Fibroblast of skin of abdomen (primary cell): Measurements from ENCODE around the gene RAB30.
"Not testable (repeated sequence)": the region's sequence is repeated elsewhere in the genome, so short reads cannot be mapped to it uniquely, and the experiment has no call there.

ENCODE experiments used
- DNase-seq: peaks from one replicate; pipeline ENCODE4 v3.0.0-alpha.2; 2013

Gene RAB30

DNA sequence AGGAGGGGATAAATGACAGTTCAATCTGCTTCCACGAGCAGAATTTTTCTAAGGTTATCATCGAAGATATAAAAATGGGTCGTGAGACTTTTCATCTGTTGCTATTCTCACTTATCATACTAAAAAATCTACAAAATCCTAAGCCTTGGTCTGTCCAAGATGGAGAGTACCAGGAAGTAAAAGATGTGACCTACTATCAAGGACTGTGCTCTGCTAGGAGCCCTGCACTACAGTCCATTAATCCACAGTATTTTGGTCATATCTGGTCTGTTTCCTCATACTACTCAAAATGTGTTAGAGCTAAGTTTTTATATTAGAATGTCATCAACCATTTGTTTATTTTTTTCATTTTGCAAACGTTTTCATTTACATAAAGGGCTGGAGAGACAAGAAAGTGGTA is 90.8 kb downstream of the RAB30 start:
- no peak for DNase-seq

DNA sequence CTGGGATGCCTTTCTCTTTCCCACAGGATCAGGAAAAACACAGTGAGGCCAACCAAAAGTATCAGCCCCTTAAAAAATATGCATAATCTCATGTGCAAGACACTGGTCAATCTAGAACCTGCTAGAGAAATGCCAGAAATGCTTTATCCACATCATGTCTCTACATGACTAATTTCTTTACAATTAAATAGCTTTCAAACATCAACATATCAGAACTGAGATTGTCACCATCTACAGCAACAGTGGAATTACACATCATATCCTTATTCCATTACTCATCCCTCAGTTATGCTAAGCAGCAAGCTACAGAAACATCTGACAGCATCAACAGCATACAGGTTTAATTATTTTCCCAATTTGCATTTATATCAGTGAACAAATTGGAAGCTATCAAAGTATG is 91.4 kb downstream of the RAB30 start:
- DNase-seq, result peak; percentile 88

DNA sequence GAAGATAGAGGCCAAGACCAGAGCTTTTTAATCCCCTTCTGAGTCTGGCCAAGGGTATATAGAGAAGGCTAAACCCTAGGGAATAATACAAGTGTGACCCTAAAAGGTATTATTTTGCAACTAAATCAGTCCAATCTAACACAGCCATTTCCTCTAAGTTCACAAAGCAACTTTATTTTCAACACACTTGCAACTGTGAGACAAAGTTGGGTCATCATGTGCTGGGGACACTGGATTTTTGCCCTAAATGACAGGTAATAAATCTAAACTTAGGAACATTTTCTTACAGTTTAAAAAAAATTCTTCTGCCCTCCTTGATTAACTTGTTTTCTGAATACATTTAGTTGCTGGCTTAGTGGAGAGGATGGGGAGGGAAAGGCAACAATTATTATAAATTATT is 91.9 kb downstream of the RAB30 start:
- DNase-seq, result no peak

DNA sequence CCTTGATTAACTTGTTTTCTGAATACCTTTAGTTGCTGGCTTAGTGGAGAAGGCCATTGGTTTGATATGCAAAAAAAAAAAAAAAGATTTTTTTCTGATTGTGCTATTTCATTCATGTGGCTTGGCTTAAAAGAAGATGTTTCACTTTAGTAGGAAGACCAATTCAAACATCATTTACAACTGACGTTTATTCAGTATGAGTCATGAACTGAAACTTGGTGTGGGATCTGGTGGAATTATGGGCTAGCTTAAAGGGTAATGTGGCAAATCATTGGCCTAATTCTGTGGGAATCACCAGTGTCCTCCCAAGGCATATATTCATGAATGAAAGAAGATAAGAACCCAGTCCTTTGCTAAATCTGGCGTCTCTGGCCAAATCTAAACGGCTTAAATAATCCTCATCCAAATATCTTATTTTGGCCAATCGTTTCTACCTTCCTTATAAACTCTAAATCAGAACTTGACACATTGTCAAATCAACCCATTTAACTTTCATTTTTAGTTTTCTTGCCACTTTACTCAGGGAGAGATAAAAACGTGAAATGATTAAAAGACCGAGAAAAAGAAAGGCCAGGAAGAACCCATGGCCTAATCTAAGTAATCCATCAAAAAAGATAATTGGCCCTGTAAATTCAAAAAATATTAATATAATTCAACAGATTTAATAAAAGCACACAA is 93.1 kb downstream of the RAB30 start:
- peak; percentile 83 for DNase-seq

DNA sequence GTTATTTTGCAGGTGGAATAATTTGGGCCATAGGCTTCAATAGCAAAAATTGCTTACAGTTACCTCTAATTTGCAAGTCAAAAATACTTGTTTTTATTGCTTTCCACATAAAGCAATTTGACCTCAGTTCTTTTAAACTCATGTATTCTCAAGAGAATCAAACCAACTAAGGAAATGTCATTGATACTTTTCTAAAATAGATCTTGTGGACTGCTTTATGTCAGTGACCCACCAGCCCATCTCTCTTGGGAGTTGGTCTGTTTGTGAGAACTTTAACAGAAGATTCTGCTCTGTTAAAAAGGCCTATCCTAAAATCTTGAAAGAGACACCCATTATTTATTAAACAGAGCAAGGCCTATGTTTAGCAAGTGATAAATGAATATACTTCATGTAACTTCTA is 94.9 kb downstream of the RAB30 start:
- DNase-seq, result no peak

DNA sequence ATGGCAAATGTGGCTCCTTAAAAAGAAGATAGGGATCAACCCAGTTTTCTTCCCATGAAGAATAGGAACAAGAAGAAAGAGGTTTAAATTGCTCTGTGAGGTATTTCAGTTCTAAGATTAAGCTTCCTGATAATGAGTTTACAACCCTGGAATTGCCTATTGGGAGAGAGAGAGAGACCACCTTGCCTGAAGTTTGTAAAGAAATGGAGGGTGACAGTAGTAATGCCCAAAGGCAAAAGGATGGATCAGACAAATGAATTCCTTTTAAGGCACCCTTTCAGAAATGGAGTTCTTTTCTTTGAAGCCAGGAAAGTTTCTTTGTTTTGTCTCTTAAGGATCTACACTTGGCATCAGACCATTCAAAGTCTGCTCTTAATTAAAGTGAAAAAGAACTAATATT is 95.8 kb downstream of the RAB30 start:
- DNase-seq, result no peak

DNA sequence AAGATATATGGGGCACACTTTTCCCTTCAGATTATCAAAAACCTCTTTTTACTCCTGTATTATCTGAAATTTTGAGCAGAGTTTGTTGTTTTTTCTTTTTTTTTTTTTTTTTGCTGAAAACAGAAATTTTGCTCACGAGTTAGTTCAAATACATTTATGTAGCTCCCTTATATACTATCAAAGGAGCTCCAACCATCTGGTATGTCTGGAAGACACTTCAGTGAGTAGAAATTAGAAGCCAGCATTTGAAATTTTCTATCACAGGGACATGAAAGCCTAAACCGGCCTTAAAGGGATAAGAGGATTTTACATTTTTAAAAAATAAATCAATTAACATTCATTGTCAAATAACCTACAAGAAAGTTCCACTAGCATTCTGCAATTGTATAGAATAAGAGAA is 96.8 kb downstream of the RAB30 start:
- no peak for DNase-seq

DNA sequence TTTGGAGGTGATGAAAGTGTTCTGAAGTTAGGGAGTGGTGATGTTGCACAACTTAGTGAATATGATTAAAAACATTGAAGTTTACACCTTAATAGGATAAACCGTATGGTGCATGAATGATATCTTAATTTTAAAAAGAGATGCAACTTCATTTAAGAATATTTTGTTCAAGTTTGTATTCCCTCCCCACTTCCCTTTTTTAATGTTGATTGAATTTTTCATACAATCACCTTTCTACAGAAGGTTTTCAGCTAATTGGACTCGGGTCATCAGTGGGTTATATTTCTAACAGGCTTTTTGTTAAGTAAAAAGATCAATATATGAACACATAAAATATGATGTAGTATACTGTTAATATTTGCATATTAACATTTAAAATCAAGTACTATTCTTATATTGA is 97.6 kb downstream of the RAB30 start:
- DNase-seq, result no peak

DNA sequence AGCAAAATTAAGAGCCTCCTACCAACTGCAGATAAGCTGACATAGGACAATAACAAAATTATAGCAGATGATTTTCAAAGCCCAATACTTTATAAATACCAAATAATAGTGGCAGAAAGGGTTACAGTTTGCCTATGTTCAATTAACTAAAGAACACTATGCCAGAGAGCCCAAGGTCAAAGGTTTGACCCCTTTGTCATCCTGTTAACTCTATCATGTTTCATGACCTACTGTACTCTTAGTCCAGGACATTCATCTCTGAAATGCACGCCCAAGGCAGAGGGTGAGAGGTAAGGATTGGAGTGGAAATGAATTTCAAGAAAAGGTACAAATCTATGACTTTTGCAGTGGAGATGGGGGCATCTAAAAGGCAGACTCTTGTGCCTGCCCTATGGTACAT is 99.6 kb downstream of the RAB30 start:
- DNase-seq, result no peak

DNA sequence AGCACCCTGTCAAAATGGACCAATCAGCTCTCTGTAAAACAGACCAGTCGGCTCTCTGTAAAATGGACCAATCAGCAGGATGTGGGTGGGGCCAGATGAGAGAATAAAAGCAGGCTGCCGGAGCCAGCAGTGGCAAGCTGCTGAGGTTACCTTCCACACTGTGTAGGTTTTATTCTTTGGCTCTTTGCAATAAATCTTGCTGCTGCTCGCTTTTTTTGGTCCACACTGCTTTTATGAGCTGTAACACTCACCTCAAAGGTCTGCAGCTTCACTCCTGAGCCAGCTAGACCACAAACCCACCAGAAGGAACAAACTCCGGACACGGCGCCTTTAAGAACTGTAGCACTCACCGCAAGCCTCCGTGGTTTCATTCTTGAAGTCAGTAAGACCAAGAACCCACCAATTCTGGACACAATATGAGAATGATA is 100.2 kb downstream of the RAB30 start:
- not testable (repeated sequence) for DNase-seq

DNA sequence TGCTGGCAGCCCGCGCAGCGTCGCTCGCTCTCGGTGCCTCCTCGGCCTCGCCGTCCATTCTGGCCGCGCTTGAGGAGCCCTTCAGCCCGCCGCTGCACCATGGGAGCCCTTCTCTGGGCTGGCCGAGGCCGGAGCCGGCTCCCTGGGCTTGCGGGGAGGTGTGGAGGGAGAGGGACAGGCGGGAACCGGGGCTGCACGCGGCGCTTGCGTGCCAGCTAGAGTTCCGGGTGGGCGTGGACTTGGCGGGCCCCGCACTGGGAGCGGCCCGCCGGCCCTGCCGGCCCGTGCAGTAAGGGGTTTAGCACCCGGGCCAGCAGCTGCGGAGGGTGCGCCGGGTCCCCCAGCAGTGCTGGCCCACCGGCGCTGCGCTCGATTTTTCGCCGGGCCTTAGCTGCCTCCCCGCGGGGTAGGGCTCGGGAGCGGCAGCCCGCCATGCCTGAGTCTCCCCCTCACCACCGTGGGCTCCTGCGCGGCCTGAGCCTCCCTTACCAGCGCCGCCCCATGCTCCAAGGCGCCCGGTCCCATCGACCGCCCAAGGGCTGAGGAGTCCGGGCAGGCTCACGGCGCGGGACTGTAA is 101.1 kb downstream of the RAB30 start:
- DNase-seq, result not testable (repeated sequence)

DNA sequence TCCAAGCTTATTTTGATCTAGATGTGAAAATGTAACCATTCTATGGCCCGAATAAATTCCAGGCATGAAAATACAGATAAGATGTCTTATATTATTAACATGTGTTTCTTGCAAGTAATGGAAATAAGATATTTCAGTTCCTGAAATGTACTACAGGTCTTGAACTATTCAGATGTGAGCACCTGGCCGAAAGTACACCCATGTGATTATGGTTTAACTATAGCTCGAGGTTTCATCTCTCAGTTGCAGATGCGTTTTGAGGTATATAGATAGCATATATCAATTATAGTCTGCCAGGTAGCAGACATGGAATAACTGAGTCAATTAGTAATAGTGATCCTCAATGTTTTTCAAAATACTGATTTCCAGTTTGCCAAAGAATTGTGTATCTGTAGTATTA is 101.9 kb downstream of the RAB30 start:
- no peak for DNase-seq

DNA sequence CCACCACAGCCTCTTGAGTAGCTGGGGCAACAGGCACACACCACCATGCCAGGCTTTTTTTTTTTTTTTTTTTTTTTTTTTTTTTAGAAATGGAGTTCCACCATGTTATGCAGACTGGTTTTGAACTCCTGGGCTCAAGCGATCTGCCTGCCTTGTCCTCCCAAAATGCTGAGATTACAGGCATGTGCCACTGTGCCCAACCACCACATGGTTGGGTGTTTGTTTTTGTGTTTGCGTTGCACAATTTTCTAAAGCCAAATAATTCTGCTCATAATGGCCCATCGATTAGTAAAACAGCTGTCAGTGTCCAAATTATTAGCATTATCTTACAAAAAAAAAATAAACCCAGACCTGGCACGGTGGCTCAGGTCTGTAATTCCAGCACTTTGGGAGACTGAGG is 104.3 kb downstream of the RAB30 start:
- no peak for DNase-seq

DNA sequence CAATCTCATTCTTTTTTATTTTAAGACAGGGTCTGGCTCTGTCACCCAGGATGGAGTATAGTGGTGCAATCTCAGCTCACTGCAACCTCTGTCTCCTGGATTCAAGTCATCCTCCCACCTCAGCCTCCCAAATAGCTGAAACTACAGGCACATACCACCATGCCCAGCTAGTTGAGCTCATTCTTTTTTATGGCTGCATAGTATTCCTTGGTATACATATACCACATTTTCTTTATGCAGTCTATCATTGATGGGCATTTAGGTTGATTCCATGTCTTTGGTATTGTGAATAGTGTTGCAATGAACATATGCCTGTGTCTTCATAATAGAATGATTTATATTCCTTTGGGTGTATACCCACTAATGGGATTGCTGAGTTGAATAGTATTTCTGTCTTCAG is 109.7 kb downstream of the RAB30 start:
- not testable (repeated sequence) for DNase-seq

DNA sequence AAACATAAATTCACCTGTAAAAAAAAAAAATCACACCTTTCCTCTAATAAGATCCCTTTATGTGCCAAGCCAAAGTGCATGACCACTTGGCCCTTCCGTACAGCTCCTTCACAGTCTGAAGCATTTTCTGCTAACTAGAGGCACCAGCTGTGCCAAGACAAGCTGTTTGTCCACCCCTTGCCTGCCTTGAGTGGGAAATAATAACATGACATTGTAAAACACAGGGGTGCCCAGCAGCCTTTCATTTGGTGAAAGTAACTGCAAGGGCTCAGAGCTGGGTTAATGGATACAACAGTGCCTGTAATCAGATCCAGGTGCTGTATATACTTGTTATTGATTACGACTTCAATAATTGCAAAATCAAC is 110.9 kb downstream of the RAB30 start:
- no peak for DNase-seq

DNA sequence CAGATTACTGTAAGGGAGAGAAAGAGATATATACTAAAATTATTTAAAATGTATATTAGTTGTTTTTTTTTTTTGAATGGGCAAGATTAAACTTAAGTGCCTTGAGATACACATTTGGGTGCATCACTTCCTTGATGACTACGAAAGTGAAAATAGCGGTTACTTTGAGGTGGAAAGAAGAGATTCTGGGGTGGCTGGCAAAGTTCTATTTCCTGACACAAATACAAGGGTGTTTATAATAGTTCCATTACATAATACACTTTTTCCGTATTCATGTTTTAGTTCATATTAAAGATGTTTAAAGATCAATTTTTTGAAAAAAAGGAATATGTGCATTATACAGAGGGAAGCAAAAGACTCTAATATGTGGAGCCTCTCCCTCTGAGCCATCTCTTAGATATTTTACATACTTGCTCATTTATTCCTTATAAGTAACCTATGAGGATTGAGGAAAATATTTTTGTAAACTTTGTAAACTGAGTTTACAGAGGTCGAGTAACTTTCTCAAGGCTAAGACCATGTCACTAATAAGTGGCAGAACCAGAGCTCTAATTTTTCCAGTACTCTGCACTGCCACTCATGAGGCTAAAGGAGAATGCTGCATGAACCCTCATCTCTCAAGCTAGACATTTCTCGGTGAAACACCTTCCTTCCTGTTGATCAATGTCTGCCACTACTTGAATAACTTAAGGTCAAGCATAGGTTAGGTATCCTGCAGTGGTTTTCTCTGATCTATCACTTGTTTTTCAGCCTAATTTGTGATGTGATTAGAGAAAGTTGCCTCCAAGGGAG is 111.5 kb downstream of the RAB30 start:
- no peak for DNase-seq

DNA sequence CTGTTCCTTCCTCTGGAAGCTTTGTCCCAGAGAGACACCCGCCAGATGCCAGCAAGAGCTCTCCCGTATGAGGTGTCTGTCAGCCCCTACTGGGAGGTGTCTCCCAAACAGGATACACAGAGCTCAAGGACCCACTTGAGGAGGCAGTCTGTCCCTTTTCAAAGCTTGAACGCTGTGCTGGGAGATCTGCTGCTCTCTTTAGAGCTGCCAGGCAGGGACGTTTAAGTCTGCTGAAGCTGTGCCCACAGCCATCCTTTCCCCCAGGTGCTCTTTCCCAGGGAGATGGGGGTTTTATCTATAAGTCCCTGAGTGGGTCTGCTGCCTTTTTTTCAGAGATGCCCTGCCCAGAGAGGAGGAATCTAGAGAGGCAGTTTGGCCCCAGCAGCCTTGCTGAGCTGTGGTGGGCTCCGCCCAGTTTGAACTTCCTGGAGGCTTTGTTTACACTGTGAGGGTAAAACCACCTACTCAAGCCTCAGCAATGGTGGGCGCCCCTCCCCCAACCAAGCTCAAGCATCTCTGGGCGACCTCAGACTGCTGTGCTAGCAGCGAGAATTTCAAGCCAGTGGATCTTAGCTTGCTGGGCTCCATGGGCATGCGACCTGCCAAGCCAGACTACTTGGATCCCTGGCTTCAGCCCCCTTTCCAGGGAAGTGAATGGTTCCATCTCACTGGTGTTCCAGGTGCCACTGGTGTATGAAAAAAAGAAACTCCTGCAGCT is 115.8 kb downstream of the RAB30 start:
- DNase-seq, result not testable (repeated sequence)

DNA sequence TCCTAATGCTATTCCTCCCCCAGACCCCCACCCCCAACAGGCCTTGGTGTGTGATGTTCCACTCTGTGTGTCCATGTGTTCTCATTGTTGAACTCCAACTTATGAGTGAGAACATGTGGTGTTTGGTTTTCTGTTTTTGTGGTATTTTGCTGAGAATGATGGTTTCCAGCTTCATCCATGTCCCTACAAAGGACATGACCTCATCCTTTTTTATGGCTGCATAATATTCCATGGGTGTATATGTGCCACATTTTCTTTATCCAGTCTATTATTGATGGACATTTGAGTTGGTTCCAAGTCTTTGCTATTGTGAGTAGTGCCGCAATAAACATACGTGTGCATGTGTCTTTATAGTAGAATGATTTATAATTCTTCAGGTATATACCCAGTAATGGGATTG is 121.2 kb downstream of the RAB30 start:
- DNase-seq, result not testable (repeated sequence)

DNA sequence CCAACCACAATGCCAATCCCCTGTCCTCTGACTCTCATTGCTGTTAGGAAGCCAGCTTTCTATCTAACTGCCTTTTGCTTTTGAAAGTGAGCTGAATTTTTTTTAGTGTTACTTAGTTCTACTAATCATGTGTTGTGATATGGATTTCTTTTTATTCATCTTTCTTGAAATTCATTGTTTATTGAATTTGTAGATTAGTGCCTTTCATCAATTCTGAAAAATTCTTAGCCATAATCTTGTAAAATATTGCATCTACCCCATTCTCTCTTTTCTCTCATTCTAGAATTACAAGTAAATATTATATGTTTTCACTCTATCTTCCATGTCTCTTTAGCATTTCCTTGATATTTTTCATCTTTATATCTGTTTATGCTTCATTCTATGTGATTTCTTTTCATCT is 122.3 kb downstream of the RAB30 start:
- no peak for DNase-seq

DNA sequence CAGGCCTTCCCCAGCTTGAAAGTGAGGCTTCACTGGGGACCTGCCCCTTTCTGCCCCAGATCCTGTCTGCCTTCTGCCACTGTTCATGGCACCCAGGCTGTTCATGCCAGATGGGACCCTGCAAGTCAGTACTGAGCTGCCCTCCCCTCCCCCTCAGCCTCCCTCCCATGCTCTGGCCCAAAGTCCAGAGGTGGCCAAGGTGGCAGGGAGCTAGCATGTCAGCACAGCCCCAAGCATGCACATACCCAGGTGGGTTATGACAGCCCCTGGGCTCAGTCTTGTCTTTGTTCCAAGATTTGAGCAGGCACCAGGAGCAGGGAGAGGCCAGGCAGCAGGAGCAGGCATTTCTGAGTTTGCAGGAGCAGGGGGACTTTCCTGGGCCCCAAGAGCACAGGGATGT is 126.0 kb downstream of the RAB30 start:
- no peak for DNase-seq

DNA sequence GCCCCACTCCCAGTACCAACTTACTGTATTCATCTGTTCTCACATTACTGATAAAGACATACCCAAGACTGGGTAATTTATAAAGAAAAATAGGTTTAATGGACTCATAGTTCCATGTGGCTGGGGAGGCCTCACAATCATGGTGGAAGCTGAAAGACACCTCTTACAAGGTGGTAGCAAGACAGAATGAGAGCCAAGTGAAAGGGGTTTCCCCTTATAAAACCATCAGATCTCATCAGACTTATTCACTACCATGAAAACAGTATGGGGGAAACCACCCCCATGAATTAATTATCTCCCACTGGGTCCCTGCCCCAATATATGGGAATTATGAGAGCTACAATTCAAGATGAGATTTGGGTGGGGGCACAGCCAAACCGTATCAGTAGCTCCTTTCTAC is 126.7 kb downstream of the RAB30 start:
- DNase-seq, result not testable (repeated sequence)

DNA sequence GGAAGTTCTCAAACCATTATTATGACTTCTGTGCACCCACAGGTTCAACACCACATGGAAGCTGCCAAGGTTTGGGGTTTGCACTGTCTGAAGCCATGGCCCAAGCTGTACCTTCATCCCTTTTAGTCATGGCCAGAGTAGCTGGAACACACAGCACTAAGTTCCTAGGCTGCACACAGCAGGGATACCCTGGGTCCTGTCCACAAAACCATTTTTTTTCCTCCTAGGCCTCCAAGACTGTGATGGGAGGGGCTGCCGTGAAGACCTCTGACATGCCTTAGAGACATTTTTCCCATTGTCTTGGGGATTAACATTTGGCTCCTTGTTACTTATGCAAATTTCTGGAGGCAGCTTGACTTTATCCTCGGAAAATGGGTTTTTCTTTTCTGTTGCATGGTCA is 127.5 kb downstream of the RAB30 start:
- no peak for DNase-seq

DNA sequence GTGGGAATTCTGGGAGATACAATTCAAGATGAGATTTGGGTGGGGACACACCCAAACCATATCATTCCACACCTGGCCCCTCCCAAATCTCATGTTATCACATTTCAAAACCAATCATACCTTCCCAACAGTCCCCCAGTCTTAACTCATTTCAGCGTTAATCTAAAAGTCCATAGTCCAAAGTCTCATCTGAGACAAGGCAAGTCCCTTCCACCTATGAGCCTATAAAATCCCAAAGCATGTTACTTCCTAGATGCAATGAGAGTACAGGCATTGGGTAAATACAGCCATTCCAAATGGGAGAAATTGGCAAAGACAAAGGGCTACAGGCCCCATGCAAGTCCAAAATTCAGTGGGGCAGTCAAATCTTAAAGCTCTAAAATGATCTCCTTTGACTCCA is 128.3 kb downstream of the RAB30 start:
- not testable (repeated sequence) for DNase-seq
